Spleen (tissue), 11 donors: ENCODE results near the gene TSPAN9. TPM values are rescaled to one million over a fixed set of nuclear protein-coding genes. Genes with fewer than 3 reads are reported as not detected.
A peak's percentile ranks its signal among the peaks of the same experiment; 100 is the strongest.

Source experiments
- DNase-seq: peaks from one replicate; pipeline ENCODE4 v3.0.0-alpha.2; 2020
- H3K27ac ChIP-seq, 8 donors: fragments of 200-600 bp; sonication (generic) in 7 of 8; 1 replicate in 4 of 8; 2 replicates in 4 of 8; pipeline versions ENCODE4 v1.5.0 to v1.8.0; 2016 to 2021; ENCODE audit warnings: inconsistent platforms in 4 of 8, mild to moderate bottlenecking in 4 of 8, moderate library complexity in 1 of 8
- H3K27me3 ChIP-seq, 7 donors: fragments of 200-600 bp; sonication (generic) in 6 of 7; replicated peaks in 1 of 7; 1 replicate in 4 of 7; 2 replicates in 3 of 7; pipeline versions ENCODE4 v1.5.0 to v1.8.0; 2016 to 2021; ENCODE audit warnings: inconsistent platforms in 3 of 7, mild to moderate bottlenecking in 1 of 7
- H3K36me3 ChIP-seq, 6 donors: fragments of 200-600 bp; sonication (generic) in 5 of 6; 1 replicate in 4 of 6; 2 replicates in 2 of 6; pipeline versions ENCODE4 v1.5.0 to v1.8.0; 2016 to 2021; ENCODE audit warnings: inconsistent platforms in 2 of 6
- H3K4me1 ChIP-seq, 6 donors: fragments of 200-600 bp; sonication (generic) in 5 of 6; 1 replicate in 3 of 6; 2 replicates in 3 of 6; pipeline versions ENCODE4 v1.5.0 to v1.8.0; 2016 to 2021; ENCODE audit warnings: inconsistent platforms in 3 of 6
- H3K4me3 ChIP-seq, 8 donors: fragments of 200-600 bp; sonication (generic) in 7 of 8; 1 replicate in 4 of 8; 2 replicates in 4 of 8; pipeline versions ENCODE4 v1.5.0 to v1.8.0; 2016 to 2021; ENCODE audit warnings: inconsistent platforms in 4 of 8, mild to moderate bottlenecking in 4 of 8, moderate library complexity in 2 of 8
- H3K9me3 ChIP-seq, 8 donors: fragments of 200-600 bp; sonication (generic) in 7 of 8; 1 replicate in 4 of 8; 2 replicates in 4 of 8; pipeline versions ENCODE4 v1.5.0 to v1.8.0; 2016 to 2021; ENCODE audit warnings: inconsistent platforms in 4 of 8
- POLR2A ChIP-seq, 3 donors: fragments of 450-650 bp; IDR thresholded peaks; one replicate each; pipeline ENCODE4 v1.5.1; 2017; ENCODE audit warnings: antibody characterized with exemption in 3 of 3, mild to moderate bottlenecking in 1 of 3
- POLR2AphosphoS5 ChIP-seq, 3 donors: sonication (generic); formaldehyde crosslinking; IDR thresholded peaks; one replicate each; pipeline ENCODE4 v1.5.1; 2017; ENCODE audit warnings: antibody characterized with exemption in 3 of 3
- WGBS, 5 donors: extraction: QIAGEN DNeasy Blood & Tissue Kit in 3 of 5; methylation state at CpG; one replicate each; pipeline versions ENCODE4 v1.1.5 to v1.1.7; 2013 to 2018; 5-methylcytosine and 5-hydroxymethylcytosine counted together
- intact Hi-C: fragments of 100-400 bp; cut with DNase I; formaldehyde crosslinking; loops from one replicate; pipeline ENCODE4 v1.15.0; 2023; ENCODE audit warnings: low total_unique reads
- polyA plus RNA-seq, 3 donors: library from polyadenylated mRNA; stranded (reverse); fragments of 200-250 nt; gene quantifications; one replicate each; pipeline ENCODE4 v1.2.1, GENCODE V29; 2013
- total RNA-seq, 7 donors: library from RNA; depleted of rRNA in 3 of 7; stranded (reverse); fragments of >200 nt in 3 of 7; fragmentation: NEBNext Ultra II Directional in 4 of 7; extraction: Animal tissue kit (Norgen Biotek cat#: 25700) in 4 of 7; gene quantifications; one replicate each; pipeline versions ENCODE4 v1.1.0 to v1.2.1, GENCODE V29; 2016 to 2021
- TF ChIP-seq, protein P1 (sequence below), 11 experiments: fragments of 200-600 bp in 7 of 11; fragments of 450-650 bp in 4 of 11; sonication (generic) in 4 of 11; IDR thresholded peaks in 8 of 11; conservative IDR thresholded peaks in 3 of 11; 1 replicate in 7 of 11; 2 replicates in 4 of 11; pipeline versions ENCODE4 v1.4.0 to v1.8.0; 2016 to 2021; ENCODE audit warnings: antibody characterized with exemption in 11 of 11, inconsistent platforms in 4 of 11, mild to moderate bottlenecking in 1 of 11
- donor health status: healthy with polysubstance abuse.
- donor health status: DM: no; HTN: no; CAD: no; lungs with moderate emphysema.
- donor health status: DM: no; HTN: no; CAD: no.
- donor health status: Bipolar disorder and iron deficiency.
- donor health status: healthy.
- donor health status: DM: no; HTN: no; CAD: no.
- donor health status: DM: yes; HTN: yes; CAD: no.

TSPAN9 gene
- total and polyA plus RNA-seq, 10 donors: 3.6 to 51.1 (median 32.4) TPM

- Histone ChIP-seq H3K9me3 (no peaks in the 10 kb centered on the region), H3K4me1 (peaks cover 0 to 15% (median 6%) of the 10 kb centered on the region in 6 donors), H3K4me3 (no peak overlapping the region), H3K27me3 (peaks cover 0 to 48% (median 0%) of the 10 kb centered on the region in 7 donors), H3K27ac (no peak overlapping the region), H3K36me3 (no peaks in the 10 kb centered on the region)
- TF ChIP-seq POLR2A (IDR thresholded peaks at IDR 0.05): no peak
- TF ChIP-seq POLR2AphosphoS5 (IDR thresholded peaks at IDR 0.05): no peak
- TF ChIP-seq, protein P1, sequence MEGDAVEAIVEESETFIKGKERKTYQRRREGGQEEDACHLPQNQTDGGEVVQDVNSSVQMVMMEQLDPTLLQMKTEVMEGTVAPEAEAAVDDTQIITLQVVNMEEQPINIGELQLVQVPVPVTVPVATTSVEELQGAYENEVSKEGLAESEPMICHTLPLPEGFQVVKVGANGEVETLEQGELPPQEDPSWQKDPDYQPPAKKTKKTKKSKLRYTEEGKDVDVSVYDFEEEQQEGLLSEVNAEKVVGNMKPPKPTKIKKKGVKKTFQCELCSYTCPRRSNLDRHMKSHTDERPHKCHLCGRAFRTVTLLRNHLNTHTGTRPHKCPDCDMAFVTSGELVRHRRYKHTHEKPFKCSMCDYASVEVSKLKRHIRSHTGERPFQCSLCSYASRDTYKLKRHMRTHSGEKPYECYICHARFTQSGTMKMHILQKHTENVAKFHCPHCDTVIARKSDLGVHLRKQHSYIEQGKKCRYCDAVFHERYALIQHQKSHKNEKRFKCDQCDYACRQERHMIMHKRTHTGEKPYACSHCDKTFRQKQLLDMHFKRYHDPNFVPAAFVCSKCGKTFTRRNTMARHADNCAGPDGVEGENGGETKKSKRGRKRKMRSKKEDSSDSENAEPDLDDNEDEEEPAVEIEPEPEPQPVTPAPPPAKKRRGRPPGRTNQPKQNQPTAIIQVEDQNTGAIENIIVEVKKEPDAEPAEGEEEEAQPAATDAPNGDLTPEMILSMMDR (IDR thresholded peaks at IDR 0.05 in 8 of 11, conservative IDR thresholded peaks at IDR 0.05 in 3 of 11): no peak
- intact Hi-C loops: no loop called here
- 82 to 86% (median 84%) methylated on average over 11 to 14 of the region's 14 CpGs for WGBS, 5 donors
- DNase-seq: no peak
Measured at GRCh38 chr12:3311491-3312103, 234.4 kb downstream of the TSPAN9 start.

GRCh38 chr12:3313066-3313465 is 235.9 kb downstream of the TSPAN9 start:
- no peaks in the 10 kb centered on the region for H3K9me3 ChIP-seq
- no peak for DNase-seq
- no peaks in the 10 kb centered on the region for H3K36me3 ChIP-seq
- TF ChIP-seq, protein P1 (IDR thresholded peaks at IDR 0.05 in 8 of 11, conservative IDR thresholded peaks at IDR 0.05 in 3 of 11): no peak
- TF ChIP-seq POLR2AphosphoS5 (IDR thresholded peaks at IDR 0.05) (no peak), POLR2A (IDR thresholded peaks at IDR 0.05) (no peak)
- no peak overlapping the region for H3K4me3 ChIP-seq
- H3K27me3 ChIP-seq: peaks cover 0 to 37% (median 0%) of the 10 kb centered on the region in 7 donors
- intact Hi-C loops: no loop called here
- peaks cover 0 to 15% (median 6%) of the 10 kb centered on the region in 6 donors for H3K4me1 ChIP-seq
- no peak overlapping the region for H3K27ac ChIP-seq
- 73 to 86% (median 78%) methylated on average over 13 of the region's 13 CpGs for WGBS, 5 donors

DNA sequence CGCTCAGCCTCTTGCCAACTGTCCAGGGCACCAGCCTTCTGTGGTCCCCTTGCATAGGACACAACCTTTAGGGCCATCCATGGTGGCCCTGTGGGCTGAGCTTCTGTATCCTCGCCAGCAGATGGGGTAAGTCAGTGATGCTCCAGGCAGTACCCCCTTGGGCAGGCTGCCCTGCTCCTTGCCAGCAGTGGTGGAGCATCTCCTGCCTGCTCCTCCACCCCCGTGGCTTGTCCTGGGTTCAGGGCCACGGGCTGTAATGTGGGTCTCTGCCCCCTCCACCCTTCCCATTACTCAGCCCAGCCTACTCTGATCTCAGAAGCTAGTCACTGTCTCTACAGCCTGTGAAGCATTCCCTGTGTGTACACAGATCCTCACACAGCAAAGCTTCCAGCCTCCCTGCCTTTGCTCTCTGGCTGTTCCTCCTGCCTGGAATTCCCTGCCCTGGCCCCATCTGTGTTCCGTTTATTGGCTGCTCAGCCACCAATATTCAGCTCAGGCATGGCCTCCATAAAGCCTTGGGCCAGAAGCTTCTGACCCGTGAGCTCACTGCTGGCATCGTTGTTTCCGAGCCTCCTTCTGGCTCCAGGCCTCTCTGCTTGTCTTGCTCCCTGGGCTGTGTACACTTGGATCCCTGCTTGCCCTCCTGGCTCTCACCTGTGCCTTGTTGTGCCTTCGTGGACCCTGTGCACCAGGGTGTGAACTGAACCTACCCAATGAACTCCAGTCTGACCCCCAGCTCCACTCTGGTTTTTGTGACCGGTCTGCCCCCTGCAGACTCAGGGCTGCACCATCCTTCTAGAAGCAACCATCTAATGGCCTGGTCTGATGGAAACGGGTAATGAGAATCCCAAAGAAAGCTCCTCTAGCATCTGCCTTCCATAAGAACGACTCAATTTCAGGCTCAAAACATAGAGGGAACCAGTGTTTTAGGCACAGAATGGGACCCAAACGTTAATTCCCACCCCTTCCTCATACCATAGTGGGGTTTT is 236.8 kb downstream of the TSPAN9 start:
- Histone ChIP-seq H3K27ac (no peak overlapping the region), H3K36me3 (no peaks in the 10 kb centered on the region), H3K9me3 (no peaks in the 10 kb centered on the region), H3K4me1 (peaks cover 0 to 15% (median 6%) of the 10 kb centered on the region in 6 donors), H3K4me3 (no peak overlapping the region), H3K27me3 (peaks cover 0 to 28% (median 0%) of the 10 kb centered on the region in 7 donors)
- TF ChIP-seq POLR2A (IDR thresholded peaks at IDR 0.05): no peak
- TF ChIP-seq, protein P1 (IDR thresholded peaks at IDR 0.05 in 8 of 11, conservative IDR thresholded peaks at IDR 0.05 in 3 of 11): peak in 10 of 11 experiments; percentile 6 to 65 (median 36)
- no peak for TF ChIP-seq POLR2AphosphoS5 (IDR thresholded peaks at IDR 0.05)
- no peak for DNase-seq
- intact Hi-C loops: no loop called here
- WGBS, 5 donors: 54 to 65% (median 62%) methylated on average over 12 to 13 of the region's 13 CpGs
